Activated T-cell treated with anti-CD3 and anti-CD28 coated beads, Interleukin-2, amount 50 U/mL, for 4 hours (primary cell): ENCODE measurements around the gene SYNGR2. TPM values are rescaled to one million over a fixed set of nuclear protein-coding genes. Genes with fewer than 3 reads are reported as not detected.
A peak's percentile ranks its signal among the peaks of the same experiment; 100 is the strongest.

Experiments
- ATAC-seq, 2 donors: fragments of 200-7000 bp; cut with Tn5 transposase; one replicate each; pipeline ENCODE4 v1.10.0; 2021
- DNase-seq: peaks from one replicate; pipeline ENCODE4 v3.0.0-alpha.2; 2020
- H3K27me3 Mint-ChIP-seq: one replicate; pipeline ENCODE4 v1.8.0; 2021; ENCODE audit warnings: low read depth, mixed read lengths
- H3K36me3 Mint-ChIP-seq: one replicate; pipeline ENCODE4 v1.8.0; 2022; ENCODE audit warnings: mixed read lengths; ENCODE audit not compliant: insufficient read depth
- H3K4me1 Mint-ChIP-seq: one replicate; pipeline ENCODE4 v1.8.0; 2021; ENCODE audit warnings: low read depth, mixed read lengths
- H3K4me3 Mint-ChIP-seq: one replicate; pipeline ENCODE4 v1.8.0; 2021; ENCODE audit warnings: mild to moderate bottlenecking, moderate library complexity, mixed read lengths
- H3K9me3 Mint-ChIP-seq: one replicate; pipeline ENCODE4 v1.8.0; 2021; ENCODE audit warnings: mixed read lengths
- total RNA-seq, 3 donors: library from RNA; stranded (reverse); gene quantifications; one replicate each; pipeline ENCODE4 v1.2.1, GENCODE V29; 2021

Gene SYNGR2
- total RNA-seq, 3 donors from 2014 or later = 192 to 224 (median 196) TPM

DNA sequence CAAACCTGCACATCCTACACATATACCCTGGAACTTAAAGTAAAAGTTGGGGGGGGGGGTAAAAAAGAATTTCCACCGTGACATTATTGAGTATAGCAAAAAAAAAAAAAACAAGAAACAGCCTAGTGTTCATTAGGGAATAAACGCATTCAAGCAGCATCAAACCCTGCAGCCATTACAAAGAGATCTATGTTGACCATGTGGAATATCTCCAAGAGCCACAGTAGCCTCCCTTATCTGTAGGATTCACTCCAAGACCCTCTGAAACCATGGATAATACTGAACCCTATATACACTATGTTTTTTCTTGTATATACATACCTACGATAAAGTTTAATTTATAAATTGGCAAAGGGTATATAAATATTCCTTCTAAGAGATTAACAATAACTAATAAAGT is 40.1 kb downstream of the SYNGR2 start:
- Mint-ChIP-seq H3K9me3 (no peaks in the 10 kb centered on the region), H3K27me3 (no peaks in the 10 kb centered on the region), H3K4me1 (no peaks in the 10 kb centered on the region), H3K4me3 (no peak overlapping the region), H3K36me3 (no peaks in the 10 kb centered on the region)
- DNase-seq = no peak
- no peak for ATAC-seq

DNA sequence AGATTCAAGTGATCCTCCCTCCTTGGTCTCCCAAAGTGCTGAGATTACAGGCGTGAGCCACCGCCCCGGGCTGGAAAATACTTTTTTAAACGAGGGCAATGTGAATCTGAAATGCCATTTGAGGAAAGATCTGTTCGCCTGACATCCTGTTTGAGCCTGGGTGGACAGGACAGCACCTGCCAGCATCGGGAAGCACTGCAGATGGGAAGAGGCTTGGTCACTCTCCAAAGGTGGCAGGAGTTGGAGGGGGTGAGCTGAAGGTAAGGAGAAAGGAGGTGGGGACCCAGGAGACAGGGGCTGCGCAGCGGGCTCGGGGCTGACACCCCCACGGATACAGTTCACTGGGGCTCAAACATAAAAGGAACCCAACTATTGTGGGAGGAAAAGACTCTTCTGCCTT is 41.7 kb downstream of the SYNGR2 start:
- Mint-ChIP-seq H3K9me3 (no peaks in the 10 kb centered on the region), H3K4me1 (peaks cover 2% of the 10 kb centered on the region), H3K36me3 (no peaks in the 10 kb centered on the region), H3K27me3 (no peaks in the 10 kb centered on the region), H3K4me3 (no peak overlapping the region)
- ATAC-seq = no peak
- DNase-seq = no peak

DNA sequence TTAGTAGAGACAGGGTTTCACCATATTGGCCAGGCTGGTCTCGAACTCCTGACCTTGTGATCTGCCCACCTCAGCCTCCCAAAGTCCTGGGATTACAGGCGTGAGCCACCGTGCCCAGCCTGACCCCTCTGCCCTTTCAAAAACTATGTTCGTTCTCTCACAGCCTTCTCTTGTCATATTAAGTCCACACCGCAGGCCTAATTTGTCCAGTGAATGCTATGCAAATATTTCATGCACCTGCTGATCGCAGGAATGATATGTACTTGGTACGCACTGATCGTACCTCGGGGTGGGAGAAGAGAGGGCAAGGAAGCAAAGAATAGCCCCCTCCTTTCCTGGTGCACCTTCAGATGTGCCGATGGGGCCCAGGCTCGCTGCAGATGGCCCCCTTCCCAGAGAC is 42.7 kb downstream of the SYNGR2 start:
- Mint-ChIP-seq H3K4me3 (no peak overlapping the region), H3K4me1 (peaks cover 2% of the 10 kb centered on the region), H3K36me3 (no peaks in the 10 kb centered on the region), H3K9me3 (no peaks in the 10 kb centered on the region), H3K27me3 (no peaks in the 10 kb centered on the region)
- ATAC-seq (no peak), DNase-seq (no peak)

DNA sequence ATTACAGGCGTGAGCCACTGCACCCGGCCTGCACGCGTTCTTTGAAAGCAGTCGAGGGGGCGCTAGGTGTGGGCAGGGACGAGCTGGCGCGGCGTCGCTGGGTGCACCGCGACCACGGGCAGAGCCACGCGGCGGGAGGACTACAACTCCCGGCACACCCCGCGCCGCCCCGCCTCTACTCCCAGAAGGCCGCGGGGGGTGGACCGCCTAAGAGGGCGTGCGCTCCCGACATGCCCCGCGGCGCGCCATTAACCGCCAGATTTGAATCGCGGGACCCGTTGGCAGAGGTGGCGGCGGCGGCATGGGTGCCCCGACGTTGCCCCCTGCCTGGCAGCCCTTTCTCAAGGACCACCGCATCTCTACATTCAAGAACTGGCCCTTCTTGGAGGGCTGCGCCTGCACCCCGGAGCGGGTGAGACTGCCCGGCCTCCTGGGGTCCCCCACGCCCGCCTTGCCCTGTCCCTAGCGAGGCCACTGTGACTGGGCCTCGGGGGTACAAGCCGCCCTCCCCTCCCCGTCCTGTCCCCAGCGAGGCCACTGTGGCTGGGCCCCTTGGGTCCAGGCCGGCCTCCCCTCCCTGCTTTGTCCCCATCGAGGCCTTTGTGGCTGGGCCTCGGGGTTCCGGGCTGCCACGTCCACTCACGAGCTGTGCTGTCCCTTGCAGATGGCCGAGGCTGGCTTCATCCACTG is 45.8 kb downstream of the SYNGR2 start, which contains the start of gene BIRC5:
TSS of gene BIRC5 (plus strand) at position 238 of the 690 bp plus-strand sequence. CDS start at position 302, 64 bp downstream.
- peak; percentile 100 for ATAC-seq
- Mint-ChIP-seq H3K9me3 (no peaks in the 10 kb centered on the region), H3K4me1 (peaks cover 2% of the 10 kb centered on the region), H3K4me3 (peak within 1 kb of the TSS; percentile 78), H3K36me3 (no peaks in the 10 kb centered on the region), H3K27me3 (no peaks in the 10 kb centered on the region)
- DNase-seq = peak; percentile 87

DNA sequence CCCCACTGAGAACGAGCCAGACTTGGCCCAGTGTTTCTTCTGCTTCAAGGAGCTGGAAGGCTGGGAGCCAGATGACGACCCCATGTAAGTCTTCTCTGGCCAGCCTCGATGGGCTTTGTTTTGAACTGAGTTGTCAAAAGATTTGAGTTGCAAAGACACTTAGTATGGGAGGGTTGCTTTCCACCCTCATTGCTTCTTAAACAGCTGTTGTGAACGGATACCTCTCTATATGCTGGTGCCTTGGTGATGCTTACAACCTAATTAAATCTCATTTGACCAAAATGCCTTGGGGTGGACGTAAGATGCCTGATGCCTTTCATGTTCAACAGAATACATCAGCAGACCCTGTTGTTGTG is 46.3 kb downstream of the SYNGR2 start:
- H3K4me3 Mint-ChIP-seq = peak overlapping the region; percentile 78

DNA sequence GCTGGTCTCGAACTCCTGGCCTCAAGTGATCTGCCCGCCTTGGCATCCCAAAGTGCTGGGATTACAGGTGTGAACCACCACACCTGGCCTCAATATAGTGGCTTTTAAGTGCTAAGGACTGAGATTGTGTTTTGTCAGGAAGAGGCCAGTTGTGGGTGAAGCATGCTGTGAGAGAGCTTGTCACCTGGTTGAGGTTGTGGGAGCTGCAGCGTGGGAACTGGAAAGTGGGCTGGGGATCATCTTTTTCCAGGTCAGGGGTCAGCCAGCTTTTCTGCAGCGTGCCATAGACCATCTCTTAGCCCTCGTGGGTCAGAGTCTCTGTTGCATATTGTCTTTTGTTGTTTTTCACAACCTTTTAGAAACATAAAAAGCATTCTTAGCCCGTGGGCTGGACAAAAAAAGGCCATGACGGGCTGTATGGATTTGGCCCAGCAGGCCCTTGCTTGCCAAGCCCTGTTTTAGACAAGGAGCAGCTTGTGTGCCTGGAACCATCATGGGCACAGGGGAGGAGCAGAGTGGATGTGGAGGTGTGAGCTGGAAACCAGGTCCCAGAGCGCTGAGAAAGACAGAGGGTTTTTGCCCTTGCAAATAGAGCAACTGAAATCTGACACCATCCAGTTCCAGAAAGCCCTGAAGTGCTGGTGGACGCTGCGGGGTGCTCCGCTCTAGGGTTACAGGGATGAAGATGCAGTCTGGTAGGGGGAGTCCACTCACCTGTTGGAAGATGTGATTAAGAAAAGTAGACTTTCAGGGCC is 51.2 kb downstream of the SYNGR2 start:
- DNase-seq (no peak), ATAC-seq (no peak)
- H3K36me3 Mint-ChIP-seq = no peaks in the 10 kb centered on the region
- H3K9me3 Mint-ChIP-seq = no peaks in the 10 kb centered on the region
- no peak overlapping the region for H3K4me3 Mint-ChIP-seq
- peaks cover 6% of the 10 kb centered on the region for H3K4me1 Mint-ChIP-seq
- no peaks in the 10 kb centered on the region for H3K27me3 Mint-ChIP-seq

More for the DNA sequence above, 46.3 kb downstream of the SYNGR2 start:
- DNase-seq (no peak), ATAC-seq (no peak)
- Mint-ChIP-seq H3K36me3 (no peaks in the 10 kb centered on the region), H3K27me3 (no peaks in the 10 kb centered on the region), H3K4me1 (peaks cover 2% of the 10 kb centered on the region), H3K9me3 (no peaks in the 10 kb centered on the region)

Other genes with a start within 250 kb of the SYNGR2 start
- gene TNRC6C, start 209.9 kb upstream of the SYNGR2 start, total RNA-seq = 10 to 100 TPM; 19.6 to 25.0 (median 20.4) TPM
- 10 to 100 TPM; 79.1 to 87.1 (median 81.5) TPM for gene TMC6, start 39.8 kb upstream of the SYNGR2 start, total RNA-seq
- gene TMC8, start 37.8 kb upstream of the SYNGR2 start, total RNA-seq = 10 to 100 TPM; 46.9 to 69.4 (median 61.7) TPM
- not detected for gene C17orf99, start 22.2 kb upstream of the SYNGR2 start, total RNA-seq
- 10 to 100 TPM; 23.0 to 30.3 (median 26.8) TPM for gene TK1, start 18.5 kb downstream of the SYNGR2 start, total RNA-seq
- 10 to 100 TPM; 15.8 to 16.9 (median 16.1) TPM for gene AFMID, start 18.8 kb downstream of the SYNGR2 start, total RNA-seq
- 1 to 10 TPM; 5.4 to 10.0 (median 8.5) TPM for gene BIRC5, start 45.7 kb downstream of the SYNGR2 start, total RNA-seq
- not detected for gene TMEM235, start 63.0 kb downstream of the SYNGR2 start, total RNA-seq
- gene SOCS3, start 191.5 kb downstream of the SYNGR2 start, total RNA-seq = 100 to 1,000 TPM; 118 to 143 (median 136) TPM
- gene PGS1, start 210.1 kb downstream of the SYNGR2 start, total RNA-seq = 10 to 100 TPM; 47.4 to 51.7 (median 47.5) TPM